ENCODE data around the gene S100A1. TPM values are rescaled to one million over a fixed set of nuclear protein-coding genes. Genes with fewer than 3 reads are reported as not detected.
"Not testable (repeated sequence)": the region's sequence is repeated elsewhere in the genome, so short reads cannot be mapped to it uniquely, and the experiment has no call there.

The S100A1 gene
- total RNA-seq, 1 experiment from 2014 or later, result 18.1 TPM

DNA sequence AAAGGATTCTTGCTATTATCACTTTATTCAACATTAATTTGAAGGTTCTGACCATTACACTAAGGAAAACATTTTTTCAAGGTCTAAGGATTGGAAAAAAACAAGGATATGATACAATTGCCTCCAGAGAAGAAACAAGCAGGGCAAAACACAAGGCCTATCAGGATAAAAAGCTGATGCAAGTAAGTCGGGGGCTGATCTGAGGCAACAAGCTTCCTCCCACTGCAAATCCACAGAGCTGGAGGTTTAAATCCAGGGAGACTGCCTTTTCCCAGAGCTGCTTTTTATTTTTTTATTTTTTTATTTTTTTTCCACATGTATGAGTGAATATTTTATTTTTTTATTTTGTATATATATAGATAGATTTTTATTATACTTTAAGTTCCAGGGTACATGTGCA is 43.2 kb upstream of the S100A1 start:
- TF ChIP-seq CTCF (IDR thresholded peaks at IDR 0.05; ENCODE audit: insufficient read depth in 1 of 2, low read depth in 1 of 2, low read length in 1 of 2, severe bottlenecking in 1 of 2, unreplicated experiment in 1 of 2), result no peak
- Histone ChIP-seq H3K4me3 (ENCODE audit: low read depth, low read length) (no peak overlapping the region), H3K4me1 (peaks cover 34% of the 10 kb centered on the region), H3K27me3 (replicated peaks; ENCODE audit: control insufficient read depth, insufficient read depth, low read length) (no peaks in the 10 kb centered on the region), H3K9me3 (no peaks in the 10 kb centered on the region), H3K36me3 (ENCODE audit: control insufficient read depth, insufficient read depth, low read length) (no peaks in the 10 kb centered on the region)
- no peak for DNase-seq
- Mint-ChIP-seq H3K4me3 (ENCODE audit: unreplicated experiment) (no peak overlapping the region), H3K27me3 (ENCODE audit: insufficient read depth, unreplicated experiment) (no peaks in the 10 kb centered on the region), H3K4me1 (ENCODE audit: low read depth, unreplicated experiment) (peaks cover 32% of the 10 kb centered on the region), H3K27ac (ENCODE audit: unreplicated experiment) (no peak overlapping the region), H3K9me3 (ENCODE audit: unreplicated experiment) (no peaks in the 10 kb centered on the region), H3K36me3 (ENCODE audit: insufficient read depth, unreplicated experiment) (no peaks in the 10 kb centered on the region)
- intact Hi-C loops (cut with micrococcal nuclease; ENCODE audit: unreplicated experiment), result no loop called here
- BruUV-seq (replicated peaks), result no TSS peak
- CTCF ChIA-PET, result no interaction called here
- POLR2A ChIA-PET, result no interaction called here

DNA sequence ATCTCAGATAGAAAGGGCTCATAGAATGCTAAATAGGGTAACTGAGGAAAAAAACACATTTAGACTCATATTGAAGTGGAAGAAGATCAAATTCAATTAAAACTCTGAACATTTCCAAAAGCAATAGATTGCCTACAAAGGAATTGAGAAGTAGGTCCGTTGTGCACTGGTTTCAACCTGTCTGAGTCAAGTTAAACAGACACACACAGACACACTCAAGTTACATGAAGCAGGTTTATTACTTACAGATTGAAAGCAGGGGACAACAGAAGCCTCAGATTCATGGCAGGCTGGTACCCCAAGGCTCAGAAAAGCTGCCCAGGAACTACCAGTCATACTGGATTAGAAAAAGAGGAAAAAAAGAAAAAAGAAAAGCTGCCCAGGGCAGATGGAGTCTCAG is 41.9 kb upstream of the S100A1 start:
- H3K36me3 ChIP-seq (ENCODE audit: control insufficient read depth, insufficient read depth, low read length), result no peaks in the 10 kb centered on the region
- H3K4me3 ChIP-seq (ENCODE audit: low read depth, low read length), result no peak overlapping the region
- Mint-ChIP-seq H3K4me3 (ENCODE audit: unreplicated experiment) (no peak overlapping the region), H3K36me3 (ENCODE audit: insufficient read depth, unreplicated experiment) (no peaks in the 10 kb centered on the region), H3K9me3 (ENCODE audit: unreplicated experiment) (no peaks in the 10 kb centered on the region), H3K27ac (ENCODE audit: unreplicated experiment) (no peak overlapping the region), H3K27me3 (ENCODE audit: insufficient read depth, unreplicated experiment) (no peaks in the 10 kb centered on the region), H3K4me1 (ENCODE audit: low read depth, unreplicated experiment) (peaks cover 32% of the 10 kb centered on the region)
- no TSS peak for BruUV-seq (replicated peaks)
- H3K27me3 ChIP-seq (replicated peaks; ENCODE audit: control insufficient read depth, insufficient read depth, low read length), result no peaks in the 10 kb centered on the region
- no peak for TF ChIP-seq CTCF (IDR thresholded peaks at IDR 0.05; ENCODE audit: insufficient read depth in 1 of 2, low read depth in 1 of 2, low read length in 1 of 2, severe bottlenecking in 1 of 2, unreplicated experiment in 1 of 2)
- CTCF ChIA-PET, result no interaction called here
- H3K4me1 ChIP-seq, result peaks cover 30% of the 10 kb centered on the region
- POLR2A ChIA-PET, result interaction anchor here (0.5 to 1.0 kb wide), 2 partner anchors 28 to 42 kb away, joined by 3 read pairs; no protein-coding TSS in a partner anchor
- intact Hi-C loops (cut with micrococcal nuclease; ENCODE audit: unreplicated experiment), result no loop called here
- no peaks in the 10 kb centered on the region for H3K9me3 ChIP-seq
- no peak for DNase-seq

GRCh38 chr1:153587314-153587713 is 40.9 kb upstream of the S100A1 start:
- CTCF ChIA-PET, result no interaction called here
- no peaks in the 10 kb centered on the region for H3K36me3 Mint-ChIP-seq (ENCODE audit: insufficient read depth, unreplicated experiment)

DNA sequence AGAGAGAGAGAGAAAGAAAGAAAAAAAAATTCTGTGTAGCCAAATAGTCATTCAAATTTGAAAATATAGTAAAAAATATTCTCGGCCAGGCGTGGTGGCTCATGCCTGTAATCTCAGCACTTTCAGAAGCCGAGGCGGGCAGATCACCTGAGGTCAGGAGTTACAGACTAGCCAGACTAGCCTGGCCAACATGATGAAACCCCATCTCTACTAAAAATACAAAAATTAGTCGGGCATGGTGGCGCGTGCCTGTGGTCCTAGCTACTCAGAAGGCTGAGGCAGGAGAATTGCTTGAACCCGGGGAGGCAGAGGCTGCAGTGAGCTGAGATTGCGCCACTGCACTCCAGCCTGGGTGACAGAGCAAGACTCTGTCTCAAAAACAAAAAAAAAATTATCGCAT is 40.2 kb upstream of the S100A1 start:
- CTCF ChIA-PET; H3K27ac Mint-ChIP-seq (ENCODE audit: unreplicated experiment): not testable (repeated sequence)

More at GRCh38 chr1:153587314-153587713, 40.9 kb upstream of the S100A1 start:
- Histone ChIP-seq H3K9me3 (no peaks in the 10 kb centered on the region), H3K36me3 (ENCODE audit: control insufficient read depth, insufficient read depth, low read length) (no peaks in the 10 kb centered on the region), H3K4me1 (peaks cover 24% of the 10 kb centered on the region), H3K4me3 (ENCODE audit: low read depth, low read length) (no peak overlapping the region), H3K27me3 (replicated peaks; ENCODE audit: control insufficient read depth, insufficient read depth, low read length) (no peaks in the 10 kb centered on the region)
- no TSS peak for BruUV-seq (replicated peaks)
- Mint-ChIP-seq H3K9me3 (ENCODE audit: unreplicated experiment) (no peaks in the 10 kb centered on the region), H3K4me3 (ENCODE audit: unreplicated experiment) (no peak overlapping the region), H3K27me3 (ENCODE audit: insufficient read depth, unreplicated experiment) (no peaks in the 10 kb centered on the region), H3K27ac (ENCODE audit: unreplicated experiment) (no peak overlapping the region), H3K4me1 (ENCODE audit: low read depth, unreplicated experiment) (peaks cover 32% of the 10 kb centered on the region)
- no peak for TF ChIP-seq CTCF (IDR thresholded peaks at IDR 0.05; ENCODE audit: insufficient read depth in 1 of 2, low read depth in 1 of 2, low read length in 1 of 2, severe bottlenecking in 1 of 2, unreplicated experiment in 1 of 2)
- POLR2A ChIA-PET, result no interaction called here
- DNase-seq, result no peak
- intact Hi-C loops (cut with micrococcal nuclease; ENCODE audit: unreplicated experiment), result no loop called here

More for the DNA sequence above, 40.2 kb upstream of the S100A1 start:
- H3K9me3 ChIP-seq; H3K4me3 Mint-ChIP-seq (ENCODE audit: unreplicated experiment); H3K36me3 ChIP-seq (ENCODE audit: control insufficient read depth, insufficient read depth, low read length); BruUV-seq (replicated peaks); H3K4me3 ChIP-seq (ENCODE audit: low read depth, low read length); POLR2A ChIA-PET; intact Hi-C loops (cut with micrococcal nuclease; ENCODE audit: unreplicated experiment); H3K27me3 Mint-ChIP-seq (ENCODE audit: insufficient read depth, unreplicated experiment); DNase-seq; H3K9me3 Mint-ChIP-seq (ENCODE audit: unreplicated experiment); H3K36me3 Mint-ChIP-seq (ENCODE audit: insufficient read depth, unreplicated experiment); H3K27me3 ChIP-seq (replicated peaks; ENCODE audit: control insufficient read depth, insufficient read depth, low read length): not testable (repeated sequence)
- peaks cover 32% of the 10 kb centered on the region for H3K4me1 Mint-ChIP-seq (ENCODE audit: low read depth, unreplicated experiment)
- peaks cover 24% of the 10 kb centered on the region for H3K4me1 ChIP-seq
